Measurements from ENCODE around the gene BCL3. TPM values are rescaled to one million over a fixed set of nuclear protein-coding genes. Genes with fewer than 3 reads are reported as not detected.

Gene BCL3
- total and polyA plus RNA-seq, 2 of the 13 experiments (the other 11 are each of a cell fraction or from before 2014, with no cell fraction given): 2.3 to 4.0 TPM

GRCh38 chr19:44770550-44771257 lies 22.2 kb downstream of the BCL3 start (continued):
- TF ChIP-seq ZNF501 (CRISPR knock-in tag; IDR thresholded peaks at IDR 0.05) (0 out of 2 replicates have a peak, but pooled peaks have one; percentile 35), ZNF674 (CRISPR knock-in tag; IDR thresholded peaks at IDR 0.05; ENCODE audit: low read depth) (no peak), ZNF781 (CRISPR knock-in tag; IDR thresholded peaks at IDR 0.05; ENCODE audit: borderline replicate concordance, not compliant biosample characterization) (no peak), ZNF136 (CRISPR knock-in tag; IDR thresholded peaks at IDR 0.05; ENCODE audit: low read depth) (no peak), HOXA5 (CRISPR knock-in tag; IDR thresholded peaks at IDR 0.05) (no peak), ZNF576 (CRISPR knock-in tag; IDR thresholded peaks at IDR 0.05) (no peak), ZNF567 (CRISPR knock-in tag; IDR thresholded peaks at IDR 0.05; ENCODE audit: borderline replicate concordance) (no peak), ZNF367 (CRISPR knock-in tag; IDR thresholded peaks at IDR 0.05; ENCODE audit: borderline replicate concordance) (no peak), SMAD3 (CRISPR knock-in tag; IDR thresholded peaks at IDR 0.05) (peak; percentile 65; the same call in 1 of the 2 replicates), TBX2 (CRISPR knock-in tag; IDR thresholded peaks at IDR 0.05; ENCODE audit: borderline replicate concordance) (no peak), HNRNPLL (IDR thresholded peaks at IDR 0.05; ENCODE audit: low read depth, low read length, poor library complexity, severe bottlenecking) (no peak), THAP11 (CRISPR knock-in tag; IDR thresholded peaks at IDR 0.05) (0 out of 2 replicates have a peak, but pooled peaks have one; percentile 18), ZMYM4 (CRISPR knock-in tag; IDR thresholded peaks at IDR 0.05) (no peak), PRMT3 (CRISPR knock-in tag; IDR thresholded peaks at IDR 0.05; ENCODE audit: borderline replicate concordance, low read depth) (no peak), ZNF883 (CRISPR knock-in tag; IDR thresholded peaks at IDR 0.05; ENCODE audit: not compliant biosample characterization) (no peak), ZNF678 (CRISPR knock-in tag; IDR thresholded peaks at IDR 0.05) (no peak), NR2F6 (IDR thresholded peaks at IDR 0.05) (no peak), NR2F6 (CRISPR knock-in tag; IDR thresholded peaks at IDR 0.05) (no peak), ZNF549 (CRISPR knock-in tag; IDR thresholded peaks at IDR 0.05) (no peak)
- TF ChIP-seq, protein P1, sequence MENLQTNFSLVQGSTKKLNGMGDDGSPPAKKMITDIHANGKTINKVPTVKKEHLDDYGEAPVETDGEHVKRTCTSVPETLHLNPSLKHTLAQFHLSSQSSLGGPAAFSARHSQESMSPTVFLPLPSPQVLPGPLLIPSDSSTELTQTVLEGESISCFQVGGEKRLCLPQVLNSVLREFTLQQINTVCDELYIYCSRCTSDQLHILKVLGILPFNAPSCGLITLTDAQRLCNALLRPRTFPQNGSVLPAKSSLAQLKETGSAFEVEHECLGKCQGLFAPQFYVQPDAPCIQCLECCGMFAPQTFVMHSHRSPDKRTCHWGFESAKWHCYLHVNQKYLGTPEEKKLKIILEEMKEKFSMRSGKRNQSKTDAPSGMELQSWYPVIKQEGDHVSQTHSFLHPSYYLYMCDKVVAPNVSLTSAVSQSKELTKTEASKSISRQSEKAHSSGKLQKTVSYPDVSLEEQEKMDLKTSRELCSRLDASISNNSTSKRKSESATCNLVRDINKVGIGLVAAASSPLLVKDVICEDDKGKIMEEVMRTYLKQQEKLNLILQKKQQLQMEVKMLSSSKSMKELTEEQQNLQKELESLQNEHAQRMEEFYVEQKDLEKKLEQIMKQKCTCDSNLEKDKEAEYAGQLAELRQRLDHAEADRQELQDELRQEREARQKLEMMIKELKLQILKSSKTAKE (CRISPR knock-in tag; IDR thresholded peaks at IDR 0.05; ENCODE audit: borderline replicate concordance): no peak
- TF ChIP-seq, protein P2, sequence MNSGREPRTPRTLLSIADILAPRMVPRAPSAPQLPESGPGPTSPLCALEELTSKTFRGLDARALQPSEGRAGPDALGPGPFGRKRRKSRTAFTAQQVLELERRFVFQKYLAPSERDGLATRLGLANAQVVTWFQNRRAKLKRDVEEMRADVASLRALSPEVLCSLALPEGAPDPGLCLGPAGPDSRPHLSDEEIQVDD (CRISPR knock-in tag; IDR thresholded peaks at IDR 0.05; ENCODE audit: borderline replicate concordance): no peak
- TF ChIP-seq, protein P3, sequence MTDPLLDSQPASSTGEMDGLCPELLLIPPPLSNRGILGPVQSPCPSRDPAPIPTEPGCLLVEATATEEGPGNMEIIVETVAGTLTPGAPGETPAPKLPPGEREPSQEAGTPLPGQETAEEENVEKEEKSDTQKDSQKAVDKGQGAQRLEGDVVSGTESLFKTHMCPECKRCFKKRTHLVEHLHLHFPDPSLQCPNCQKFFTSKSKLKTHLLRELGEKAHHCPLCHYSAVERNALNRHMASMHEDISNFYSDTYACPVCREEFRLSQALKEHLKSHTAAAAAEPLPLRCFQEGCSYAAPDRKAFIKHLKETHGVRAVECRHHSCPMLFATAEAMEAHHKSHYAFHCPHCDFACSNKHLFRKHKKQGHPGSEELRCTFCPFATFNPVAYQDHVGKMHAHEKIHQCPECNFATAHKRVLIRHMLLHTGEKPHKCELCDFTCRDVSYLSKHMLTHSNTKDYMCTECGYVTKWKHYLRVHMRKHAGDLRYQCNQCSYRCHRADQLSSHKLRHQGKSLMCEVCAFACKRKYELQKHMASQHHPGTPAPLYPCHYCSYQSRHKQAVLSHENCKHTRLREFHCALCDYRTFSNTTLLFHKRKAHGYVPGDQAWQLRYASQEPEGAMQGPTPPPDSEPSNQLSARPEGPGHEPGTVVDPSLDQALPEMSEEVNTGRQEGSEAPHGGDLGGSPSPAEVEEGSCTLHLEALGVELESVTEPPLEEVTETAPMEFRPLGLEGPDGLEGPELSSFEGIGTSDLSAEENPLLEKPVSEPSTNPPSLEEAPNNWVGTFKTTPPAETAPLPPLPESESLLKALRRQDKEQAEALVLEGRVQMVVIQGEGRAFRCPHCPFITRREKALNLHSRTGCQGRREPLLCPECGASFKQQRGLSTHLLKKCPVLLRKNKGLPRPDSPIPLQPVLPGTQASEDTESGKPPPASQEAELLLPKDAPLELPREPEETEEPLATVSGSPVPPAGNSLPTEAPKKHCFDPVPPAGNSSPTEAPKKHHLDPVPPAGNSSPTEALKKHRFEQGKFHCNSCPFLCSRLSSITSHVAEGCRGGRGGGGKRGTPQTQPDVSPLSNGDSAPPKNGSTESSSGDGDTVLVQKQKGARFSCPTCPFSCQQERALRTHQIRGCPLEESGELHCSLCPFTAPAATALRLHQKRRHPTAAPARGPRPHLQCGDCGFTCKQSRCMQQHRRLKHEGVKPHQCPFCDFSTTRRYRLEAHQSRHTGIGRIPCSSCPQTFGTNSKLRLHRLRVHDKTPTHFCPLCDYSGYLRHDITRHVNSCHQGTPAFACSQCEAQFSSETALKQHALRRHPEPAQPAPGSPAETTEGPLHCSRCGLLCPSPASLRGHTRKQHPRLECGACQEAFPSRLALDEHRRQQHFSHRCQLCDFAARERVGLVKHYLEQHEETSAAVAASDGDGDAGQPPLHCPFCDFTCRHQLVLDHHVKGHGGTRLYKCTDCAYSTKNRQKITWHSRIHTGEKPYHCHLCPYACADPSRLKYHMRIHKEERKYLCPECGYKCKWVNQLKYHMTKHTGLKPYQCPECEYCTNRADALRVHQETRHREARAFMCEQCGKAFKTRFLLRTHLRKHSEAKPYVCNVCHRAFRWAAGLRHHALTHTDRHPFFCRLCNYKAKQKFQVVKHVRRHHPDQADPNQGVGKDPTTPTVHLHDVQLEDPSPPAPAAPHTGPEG (CRISPR knock-in tag; IDR thresholded peaks at IDR 0.05): no peak
